HepG2 (cell line): ENCODE results near the gene VAMP5. TPM values are rescaled to one million over a fixed set of nuclear protein-coding genes. Genes with fewer than 3 reads are reported as not detected.
A peak's percentile ranks its signal among the peaks of the same experiment; 100 is the strongest.

Experiments
- BRCA1 ChIP-seq: sonication (generic); formaldehyde crosslinking; IDR thresholded peaks from 2 replicates; pipeline ENCODE4 v1.4.0; 2020; ENCODE audit warnings: missing genetic modification reagents
- MIER2 ChIP-seq: IDR thresholded peaks from 2 replicates; pipeline ENCODE4 v1.6.1; 2016; ENCODE audit warnings: missing biosample characterization, missing genetic modification reagents
- MNT ChIP-seq: fragments of 450-650 bp; IDR thresholded peaks from 2 replicates; pipeline ENCODE4 v1.6.1; 2016
- NCOR1 ChIP-seq: fragments of 200-600 bp; sonication (generic); IDR thresholded peaks from 2 replicates; pipeline ENCODE4 v1.7.0; 2017; ENCODE audit warnings: antibody characterized with exemption, low read length, borderline replicate concordance
- PBX2 ChIP-seq: IDR thresholded peaks from 2 replicates; pipeline ENCODE4 v1.6.1; 2016; ENCODE audit warnings: control low read depth
- SOX13 ChIP-seq, 3 experiments: fragments of 450-650 bp in 1 of 3; sonication (generic) in 1 of 3; formaldehyde crosslinking in 1 of 3; IDR thresholded peaks in 2 of 3; conservative IDR thresholded peaks in 1 of 3; 2 replicates each; pipeline versions ENCODE4 v1.5.0 to v1.6.1; 2016 to 2020; ENCODE audit warnings: antibody characterized with exemption in 1 of 3, mild to moderate bottlenecking in 1 of 3, missing compliant biosample characterization in 1 of 3, missing genetic modification reagents in 1 of 3, moderate library complexity in 1 of 3
- SRSF9 ChIP-seq: fragments of 200-400 bp; formaldehyde crosslinking; IDR thresholded peaks from 2 replicates; pipeline ENCODE4 v1.6.1; 2018; ENCODE audit warnings: borderline replicate concordance, mild to moderate bottlenecking, low read depth, low read length; ENCODE audit not compliant: insufficient read depth, poor library complexity, severe bottlenecking
- TCF7 ChIP-seq: sonication (generic); IDR thresholded peaks from 2 replicates; pipeline ENCODE4 v1.6.1; 2016; ENCODE audit warnings: antibody characterized with exemption, low read depth
- ZBED4 ChIP-seq: sonication (generic); formaldehyde crosslinking; IDR thresholded peaks from 2 replicates; pipeline ENCODE4 v1.4.0; 2020; ENCODE audit warnings: missing genetic modification reagents, borderline replicate concordance
- ZBTB38 ChIP-seq: sonication (generic); formaldehyde crosslinking; IDR thresholded peaks from 2 replicates; pipeline ENCODE4 v1.5.1; 2020; ENCODE audit warnings: mild to moderate bottlenecking, missing genetic modification reagents
- ZKSCAN1 ChIP-seq: fragments of 150-350 bp; IDR thresholded peaks from 2 replicates; pipeline ENCODE4 v1.6.1; 2014; ENCODE audit warnings: low read length
- ZKSCAN5 ChIP-seq: sonication (generic); formaldehyde crosslinking; IDR thresholded peaks from 2 replicates; pipeline ENCODE4 v1.5.1; 2020; ENCODE audit warnings: mild to moderate bottlenecking, missing genetic modification reagents
- ZKSCAN8 ChIP-seq: IDR thresholded peaks from 2 replicates; pipeline ENCODE4 v1.6.1; 2016; ENCODE audit warnings: borderline replicate concordance, missing genetic modification reagents, missing compliant biosample characterization
- ZNF501 ChIP-seq: sonication (generic); formaldehyde crosslinking; IDR thresholded peaks from 2 replicates; pipeline ENCODE4 v1.5.1; 2020; ENCODE audit warnings: mild to moderate bottlenecking, moderate library complexity, missing genetic modification reagents
- ZNF614 ChIP-seq: IDR thresholded peaks from 2 replicates; pipeline ENCODE4 v1.6.1; 2018; ENCODE audit warnings: missing biosample characterization, missing genetic modification reagents, inconsistent platforms, borderline replicate concordance
- ZNF674 ChIP-seq: sonication (generic); formaldehyde crosslinking; IDR thresholded peaks from 2 replicates; pipeline ENCODE4 v1.5.0; 2020; ENCODE audit warnings: low read depth, mild to moderate bottlenecking, missing genetic modification reagents
- ZNF710 ChIP-seq: sonication (generic); formaldehyde crosslinking; IDR thresholded peaks from 2 replicates; pipeline ENCODE4 v1.5.0; 2020; ENCODE audit warnings: mild to moderate bottlenecking, missing genetic modification reagents, borderline replicate concordance
- ZNF747 ChIP-seq: sonication (generic); formaldehyde crosslinking; IDR thresholded peaks from 2 replicates; pipeline ENCODE4 v1.8.1; 2023; ENCODE audit warnings: missing genetic modification reagents, mild to moderate bottlenecking, borderline replicate concordance
- ZNF773 ChIP-seq: sonication (generic); formaldehyde crosslinking; IDR thresholded peaks from 2 replicates; pipeline ENCODE4 v1.4.0; 2020; ENCODE audit warnings: missing genetic modification reagents, borderline replicate concordance
- polyA plus RNA-seq, 8 experiments: library from polyadenylated mRNA; depleted of rRNA in 3 of 8; stranded (reverse) in 7 of 8; unstranded in 1 of 8; fragments of >200 nt; fragmentation: Illumina TruSeq in 4 of 8; extraction: Trizol in 4 of 8; gene quantifications; 2 replicates each; pipeline versions ENCODE4 v1.2.1 to v1.2.3, GENCODE V29; 2011 to 2016; ENCODE audit warnings: low read depth in 4 of 8, missing spikeins in 1 of 8, mixed read lengths in 1 of 8; ENCODE audit not compliant: insufficient read depth in 1 of 8
- total RNA-seq, 5 experiments: library from RNA; depleted of rRNA; stranded (reverse); fragments of >200 nt; fragmentation: Illumina TruSeq; extraction: Trizol; gene quantifications; 2 replicates each; pipeline ENCODE4 v1.2.3, GENCODE V29; 2016; ENCODE audit warnings: low read depth in 1 of 5

The VAMP5 gene
- total and polyA plus RNA-seq, 2 of the 13 experiments (the other 11 are each of a cell fraction or from before 2014, with no cell fraction given): 7.2 to 56.7 TPM

GRCh38 chr2:85611705-85612587 is 27.7 kb downstream of the VAMP5 start, which contains the start of gene C2orf68 (continued):
- TF ChIP-seq SOX13 (IDR thresholded peaks at IDR 0.05) (peak; percentile 43; the same call in 1 of the 2 replicates), SOX13 (CRISPR knock-in tag; conservative IDR thresholded peaks at IDR 0.05 in 1 of 2, IDR thresholded peaks at IDR 0.05 in 1 of 2) (peak in 1 of 2 experiments; percentile 38; a peak in 1 of 4 replicates), BRCA1 (CRISPR knock-in tag) (peak; percentile 68; the same call in 1 of the 2 replicates), ZNF747 (CRISPR knock-in tag) (peak; percentile 73; the same call in 1 of the 2 replicates), PBX2 (CRISPR knock-in tag) (no peak), ZNF501 (peak; percentile 87), ZNF773 (peak; percentile 59; the same call in 1 of the 2 replicates), ZNF614 (CRISPR knock-in tag) (no peak; the same call in none of the 2 replicates), ZNF710 (CRISPR knock-in tag) (peak; percentile 80; the same call in 1 of the 2 replicates), MNT (no peak), ZKSCAN5 (CRISPR knock-in tag) (no peak), ZBED4 (CRISPR knock-in tag) (peak; percentile 92), MIER2 (CRISPR knock-in tag) (no peak; the same call in 1 of the 2 replicates), TCF7 (no peak), ZBTB38 (CRISPR knock-in tag) (peak; percentile 89), ZKSCAN8 (CRISPR knock-in tag) (peak; percentile 77; the same call in 1 of the 2 replicates), SRSF9 (no peak), ZNF674 (no peak), ZKSCAN1 (no peak), NCOR1 (no peak)
